GM19438 (cell line): ENCODE results near the gene G6PC1.
"Not testable (repeated sequence)": the region's sequence is repeated elsewhere in the genome, so short reads cannot be mapped to it uniquely, and the experiment has no call there.

Experiments
- ATAC-seq: cut with Tn5 transposase; IDR thresholded peaks from one replicate; pipeline ENCODE4 v1.9.1; 2021; ENCODE audit warnings: low read depth; ENCODE audit not compliant: unreplicated experiment

G6PC1 gene

DNA sequence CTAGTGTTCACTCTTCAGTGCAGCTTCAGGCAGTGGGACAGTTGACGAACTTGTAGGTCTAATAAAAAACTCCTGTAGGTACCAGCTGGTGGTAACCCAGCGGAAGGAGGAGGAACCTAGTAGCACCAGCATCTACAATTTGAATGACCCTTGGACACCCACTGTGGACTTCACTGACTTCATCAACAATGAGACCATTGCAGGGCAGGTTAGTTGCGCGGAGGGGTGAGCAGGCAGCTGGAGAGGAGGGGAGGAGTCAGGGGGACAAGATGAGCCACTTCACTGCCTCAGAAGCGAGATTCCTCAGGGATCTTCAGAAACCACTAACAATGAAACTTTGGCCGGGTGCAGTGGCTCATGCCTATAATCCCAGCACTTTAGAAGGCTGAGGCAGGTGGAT, 27.3 kb upstream of the G6PC1 start:
- ATAC-seq: no peak

DNA sequence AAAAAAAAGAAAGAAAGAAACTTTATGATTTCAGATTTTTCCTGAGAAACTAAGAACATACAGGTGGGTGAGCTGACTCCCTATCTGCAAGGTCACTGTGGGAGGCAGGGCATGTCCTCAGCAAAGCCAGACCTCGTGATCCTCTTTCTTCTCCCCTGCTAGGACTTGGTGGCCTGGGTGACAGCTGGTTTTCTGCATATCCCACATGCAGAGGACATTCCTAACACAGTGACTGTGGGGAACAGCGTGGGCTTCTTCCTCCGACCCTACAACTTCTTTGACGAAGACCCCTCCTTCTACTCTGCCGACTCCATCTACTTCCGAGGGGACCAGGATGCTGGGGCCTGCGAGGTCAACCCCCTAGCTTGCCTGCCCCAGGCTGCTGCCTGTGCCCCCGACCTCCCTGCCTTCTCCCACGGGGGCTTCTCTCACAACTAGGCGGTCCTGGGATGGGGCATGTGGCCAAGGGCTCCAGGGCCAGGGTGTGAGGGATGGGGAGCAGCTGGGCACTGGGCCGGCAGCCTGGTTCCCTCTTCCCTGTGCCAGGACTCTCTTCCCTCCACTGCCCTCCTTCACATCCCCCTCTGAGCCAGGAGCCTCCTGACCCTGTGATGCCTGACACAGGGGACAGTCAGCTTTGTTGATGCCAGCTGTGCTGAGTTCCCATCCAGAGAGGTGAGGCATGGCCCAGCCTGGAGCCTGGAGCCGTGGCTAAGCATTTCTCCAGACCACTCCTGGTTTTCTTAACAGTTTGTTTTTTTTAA, 26.5 kb upstream of the G6PC1 start:
- ATAC-seq: not testable (repeated sequence)

- no peak for ATAC-seq
Measured at GRCh38 chr17:42877037-42877436, 23.6 kb upstream of the G6PC1 start.

DNA sequence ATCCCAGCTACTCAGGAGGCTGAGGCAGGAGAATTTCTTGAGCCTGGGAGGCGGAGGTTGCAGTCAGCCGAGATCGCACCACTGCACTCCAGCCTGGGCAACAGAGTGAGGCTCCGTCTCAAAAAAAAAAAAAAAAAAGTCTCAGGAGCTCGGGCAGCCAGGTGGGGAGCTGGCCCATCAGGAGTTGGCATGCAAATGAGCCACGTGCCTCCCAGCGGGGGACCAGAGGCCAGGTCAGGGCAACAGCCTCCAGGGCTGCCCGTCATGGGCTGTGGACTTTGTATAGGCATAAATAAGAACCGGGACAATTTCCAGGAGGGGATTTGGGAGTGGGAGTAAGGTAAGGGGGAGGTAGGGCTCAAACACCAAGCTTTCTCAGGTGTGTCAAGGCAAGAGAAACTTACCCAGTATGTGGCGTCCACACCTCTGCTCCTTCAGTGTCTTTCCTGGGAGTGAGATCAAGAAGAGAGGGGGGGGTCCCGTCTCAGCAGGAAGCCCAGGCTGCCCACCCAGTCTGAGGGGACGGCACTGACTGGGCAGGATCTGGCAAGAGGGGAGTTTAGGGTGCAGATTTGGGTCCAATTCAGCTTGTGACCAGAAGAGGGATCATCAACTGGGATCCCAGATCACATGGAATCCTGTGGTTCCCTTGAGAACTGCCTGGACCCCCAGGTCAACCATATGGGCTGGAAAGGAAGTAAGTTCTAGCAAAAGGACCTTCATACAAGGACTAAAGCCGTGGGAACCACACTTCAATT, 22.3 kb upstream of the G6PC1 start:
- no peak for ATAC-seq

GRCh38 chr17:42878924-42879595, 21.5 kb upstream of the G6PC1 start:
- ATAC-seq: no peak

GRCh38 chr17:42879596-42879985, 21.0 kb upstream of the G6PC1 start:
- no peak for ATAC-seq

GRCh38 chr17:42880776-42881310, 19.8 kb upstream of the G6PC1 start:
- ATAC-seq: no peak

DNA sequence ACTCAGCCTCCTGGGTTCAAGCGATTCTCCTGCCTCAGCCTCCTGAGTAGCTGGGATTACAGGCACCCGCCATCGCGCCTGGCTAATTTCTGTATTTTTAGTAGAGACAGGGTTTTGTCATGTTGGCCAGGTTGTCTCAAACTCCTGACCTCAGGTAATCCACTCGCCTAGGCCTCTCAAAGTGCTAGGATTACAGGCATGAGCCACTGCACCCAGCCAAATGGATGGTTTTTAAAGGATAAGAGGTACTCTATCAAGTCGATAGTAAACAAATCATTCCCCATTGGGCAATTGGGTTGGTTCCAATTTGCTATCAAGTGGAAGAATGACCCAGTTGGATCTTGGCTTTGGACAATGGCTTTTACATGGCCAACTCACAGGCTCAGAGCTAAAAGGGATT, 18.9 kb upstream of the G6PC1 start:
- not testable (repeated sequence) for ATAC-seq

DNA sequence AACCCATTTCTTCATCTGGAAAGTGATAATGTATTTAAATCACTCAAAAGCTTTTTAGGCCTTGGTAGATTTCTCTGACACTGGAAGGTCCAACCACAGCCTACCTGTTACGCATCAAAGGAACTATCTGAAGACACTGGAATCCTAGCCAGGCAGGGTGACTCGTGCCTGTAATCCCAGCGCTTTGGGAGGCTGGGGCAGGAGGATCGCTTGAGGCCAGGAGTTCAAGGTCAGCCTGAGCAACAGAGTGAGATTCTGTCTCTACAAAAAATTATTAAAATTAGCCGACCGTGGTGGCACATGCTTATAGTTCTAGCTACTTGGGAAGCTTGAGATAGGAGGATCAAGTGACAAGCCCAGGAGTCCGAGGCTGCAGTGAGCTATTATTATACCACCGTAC, 18.4 kb upstream of the G6PC1 start:
- ATAC-seq: no peak

- no peak for ATAC-seq
Measured at GRCh38 chr17:42883802-42884558, 16.6 kb upstream of the G6PC1 start.

DNA sequence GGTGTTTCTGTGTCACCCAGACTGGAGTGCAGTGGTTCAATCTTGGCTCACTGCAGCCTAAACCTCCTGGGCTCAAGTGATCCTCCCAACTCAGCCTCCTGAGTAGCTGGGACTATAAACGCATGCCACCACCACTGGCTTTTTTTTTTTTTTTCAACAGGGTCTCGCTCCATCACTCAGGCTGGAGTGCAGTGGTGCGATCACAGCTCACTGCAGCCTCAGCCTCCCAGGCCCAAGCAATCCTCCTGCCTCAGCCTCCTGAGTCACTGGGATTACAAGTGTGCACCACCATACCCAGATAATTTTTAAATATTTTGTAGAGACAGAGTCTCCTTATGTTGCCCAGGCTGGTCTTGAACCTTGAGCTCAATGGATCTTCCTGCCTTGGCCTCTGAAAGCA, 14.8 kb upstream of the G6PC1 start:
- not testable (repeated sequence) for ATAC-seq

- ATAC-seq: no peak
Measured at GRCh38 chr17:42886283-42887176, 14.1 kb upstream of the G6PC1 start.

DNA sequence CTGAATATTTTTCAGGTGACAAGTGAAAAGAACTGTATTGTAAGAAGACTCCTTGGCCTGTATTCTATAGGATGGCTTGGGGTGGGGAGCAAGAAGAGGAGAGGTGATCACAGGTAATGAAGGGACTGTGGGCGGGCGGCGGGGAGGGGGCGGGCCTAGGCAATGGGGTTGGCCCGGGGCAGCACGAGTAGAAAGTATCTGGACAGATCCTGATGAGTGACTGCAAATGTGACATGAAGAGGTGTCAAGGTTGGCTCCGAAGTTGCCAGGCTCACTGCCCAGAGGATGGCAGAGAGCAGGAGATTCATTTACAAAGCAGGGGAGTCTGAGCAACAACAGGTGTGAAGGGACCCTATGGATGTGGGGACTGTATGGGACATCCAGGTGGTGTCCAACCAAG, 10.8 kb upstream of the G6PC1 start:
- no peak for ATAC-seq

DNA sequence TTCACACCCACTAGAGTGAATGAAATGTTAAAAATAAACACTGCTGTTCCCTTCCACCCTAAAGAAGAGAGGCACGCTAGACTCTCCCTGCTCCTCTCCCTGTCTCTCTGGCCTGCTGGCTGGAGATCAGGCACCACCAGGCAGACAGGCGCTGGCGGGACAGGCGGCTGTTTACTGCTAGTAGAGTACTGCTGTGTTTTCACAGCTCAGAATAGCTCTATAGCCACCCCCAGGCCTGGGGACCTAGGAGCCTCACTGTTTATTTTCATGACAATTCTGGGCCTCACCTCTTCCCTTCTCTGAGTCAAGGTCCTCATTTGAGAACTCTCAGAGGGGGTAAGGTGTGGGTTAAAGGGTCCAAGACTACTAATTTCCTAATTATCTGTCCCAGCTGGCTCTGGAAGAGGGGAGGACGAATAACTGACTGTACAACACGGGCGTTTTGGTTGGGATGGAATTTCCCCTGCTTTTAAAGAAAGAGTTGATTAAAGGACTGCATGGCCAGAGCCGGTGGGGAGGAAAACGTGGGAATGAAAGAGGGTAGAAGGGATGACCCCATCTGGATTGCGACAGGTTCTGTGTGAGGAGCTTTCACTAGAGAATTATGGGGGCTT, 9.0 kb upstream of the G6PC1 start:
- ATAC-seq: no peak

DNA sequence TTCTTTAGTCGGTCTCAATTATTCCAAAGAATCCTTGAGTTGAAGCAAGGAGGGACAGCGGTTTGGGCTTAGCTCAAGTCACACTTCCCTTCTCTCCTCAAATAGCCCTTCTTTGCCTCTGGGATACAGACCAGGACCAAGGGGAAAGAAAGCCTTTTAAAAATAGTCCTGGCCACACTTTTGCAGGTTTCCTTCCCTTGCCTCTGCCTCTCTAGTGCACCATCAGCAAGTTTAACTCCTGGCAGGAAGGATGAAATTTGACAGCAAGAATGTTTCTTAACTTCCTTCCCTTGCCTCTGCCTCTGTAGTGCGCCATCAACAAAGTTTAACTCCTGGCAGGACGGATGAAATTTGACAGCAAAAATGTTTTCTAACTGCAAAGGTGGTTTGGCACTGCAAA, 7.2 kb upstream of the G6PC1 start:
- ATAC-seq: no peak

GRCh38 chr17:42894283-42895184, 6.1 kb upstream of the G6PC1 start:
- ATAC-seq: no peak

DNA sequence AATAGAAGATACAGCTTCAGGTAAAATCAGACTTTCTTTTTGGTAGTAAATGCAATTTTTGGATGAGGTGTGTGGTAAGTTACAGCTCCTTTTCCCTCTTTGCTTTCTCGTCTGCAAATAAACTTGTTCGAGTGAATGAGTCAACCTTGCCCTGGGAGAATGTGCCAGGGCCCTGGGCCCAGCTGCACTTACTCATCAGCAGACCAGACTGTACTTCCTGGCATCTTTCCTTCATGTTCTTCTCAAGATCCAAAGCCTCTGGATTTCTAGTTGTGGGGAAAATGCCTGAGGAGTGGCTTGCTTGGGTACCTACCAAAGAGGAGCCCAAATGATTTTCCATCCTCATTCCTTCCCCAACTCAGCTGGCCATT, 5.4 kb upstream of the G6PC1 start:
- no peak for ATAC-seq

- ATAC-seq: no peak
Measured at GRCh38 chr17:42898147-42898811, 2.3 kb upstream of the G6PC1 start.
